Activated CD4-positive, alpha-beta T cell treated with anti-CD3 and anti-CD28 coated beads, Interleukin-2, amount 50 U/mL, for 1 hour (primary cell): ENCODE data around the gene PTCD2.
"Not testable (repeated sequence)": the region's sequence is repeated elsewhere in the genome, so short reads cannot be mapped to it uniquely, and the experiment has no call there.

Source experiments
- DNase-seq: peaks from one replicate; pipeline ENCODE4 v3.0.0-alpha.2; 2020

Gene PTCD2

GRCh38 chr5:72383280-72383679 is 63.1 kb downstream of the PTCD2 start:
- no peak for DNase-seq

GRCh38 chr5:72383726-72384125 is 63.6 kb downstream of the PTCD2 start:
- DNase-seq = no peak

GRCh38 chr5:72386639-72387038 is 66.5 kb downstream of the PTCD2 start:
- DNase-seq = no peak

- no peak for DNase-seq
Measured at GRCh38 chr5:72387985-72388384, 67.8 kb downstream of the PTCD2 start.

GRCh38 chr5:72388646-72389045 is 68.5 kb downstream of the PTCD2 start:
- DNase-seq = no peak

GRCh38 chr5:72390836-72391235 is 70.7 kb downstream of the PTCD2 start:
- DNase-seq = no peak

- no peak for DNase-seq
Measured at GRCh38 chr5:72392326-72392733, 72.2 kb downstream of the PTCD2 start.

- DNase-seq = no peak
Measured at GRCh38 chr5:72393052-72393451, 72.9 kb downstream of the PTCD2 start.

- DNase-seq = no peak
Measured at GRCh38 chr5:72394688-72395087, 74.5 kb downstream of the PTCD2 start.

GRCh38 chr5:72397836-72398235 is 77.7 kb downstream of the PTCD2 start:
- no peak for DNase-seq

GRCh38 chr5:72400950-72401349 is 80.8 kb downstream of the PTCD2 start:
- no peak for DNase-seq

GRCh38 chr5:72402381-72402890 is 82.3 kb downstream of the PTCD2 start:
- no peak for DNase-seq

GRCh38 chr5:72402959-72403628 is 82.9 kb downstream of the PTCD2 start:
- DNase-seq = no peak

- not testable (repeated sequence) for DNase-seq
Measured at GRCh38 chr5:72404771-72405170, 84.6 kb downstream of the PTCD2 start.

GRCh38 chr5:72407078-72407477 is 86.9 kb downstream of the PTCD2 start:
- no peak for DNase-seq

GRCh38 chr5:72407541-72407940 is 87.4 kb downstream of the PTCD2 start:
- no peak for DNase-seq

GRCh38 chr5:72408127-72408526 is 88.0 kb downstream of the PTCD2 start:
- no peak for DNase-seq

- no peak for DNase-seq
Measured at GRCh38 chr5:72408603-72409002, 88.4 kb downstream of the PTCD2 start.

- DNase-seq = no peak
Measured at GRCh38 chr5:72410688-72411295, 90.6 kb downstream of the PTCD2 start.

GRCh38 chr5:72412283-72413055 is 92.3 kb downstream of the PTCD2 start:
- DNase-seq = no peak

- no peak for DNase-seq
Measured at GRCh38 chr5:72415616-72416325, 95.6 kb downstream of the PTCD2 start.

- no peak for DNase-seq
Measured at GRCh38 chr5:72417333-72418062, 97.3 kb downstream of the PTCD2 start.
